Suppressor macrophage treated with lipopolysaccharide for 4 hours (primary cell): ENCODE data around the gene NSDHL.
A peak's percentile ranks its signal among the peaks of the same experiment; 100 is the strongest.
"Not testable (repeated sequence)": the region's sequence is repeated elsewhere in the genome, so short reads cannot be mapped to it uniquely, and the experiment has no call there.

Experiments
- DNase-seq: peaks from one replicate; pipeline ENCODE4 v3.0.0-alpha.2; 2020

Gene NSDHL

GRCh38 chrX:152830312-152831305, at the start of gene NSDHL, which contains the start of gene CETN2:
Gene NSDHL, plus strand, starts transcription at chrX:152831063. Its CDS starts 15,262 bp downstream, at chrX:152846325.
Gene CETN2, minus strand, starts transcription at chrX:152830757. Its CDS starts 47 bp downstream, at chrX:152830710.
- peak; percentile 93 for DNase-seq

DNA sequence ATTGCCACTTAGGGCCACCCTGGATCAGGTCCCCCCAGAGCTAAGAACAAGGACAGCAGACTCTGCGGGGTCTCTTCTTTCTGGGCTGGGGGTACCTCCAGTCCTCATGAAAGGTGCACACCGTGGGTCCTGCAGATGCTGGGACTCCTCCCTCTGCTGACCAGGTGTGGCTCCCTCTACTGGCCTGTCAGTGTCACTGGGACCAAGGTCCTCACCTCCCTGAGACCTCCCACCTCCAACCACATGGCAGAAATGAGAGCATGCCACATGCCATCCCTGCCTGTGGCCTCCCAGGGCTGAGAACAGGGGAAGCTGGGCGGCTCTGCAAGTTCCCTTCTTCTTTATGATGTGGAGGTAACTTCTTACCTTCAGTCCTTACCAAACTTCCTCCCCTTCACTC, 43.8 kb upstream of the NSDHL start:
- not testable (repeated sequence) for DNase-seq

- DNase-seq: no peak
These were observed 31.9 kb upstream of the NSDHL start for GRCh38 chrX:152798945-152799344.

DNA sequence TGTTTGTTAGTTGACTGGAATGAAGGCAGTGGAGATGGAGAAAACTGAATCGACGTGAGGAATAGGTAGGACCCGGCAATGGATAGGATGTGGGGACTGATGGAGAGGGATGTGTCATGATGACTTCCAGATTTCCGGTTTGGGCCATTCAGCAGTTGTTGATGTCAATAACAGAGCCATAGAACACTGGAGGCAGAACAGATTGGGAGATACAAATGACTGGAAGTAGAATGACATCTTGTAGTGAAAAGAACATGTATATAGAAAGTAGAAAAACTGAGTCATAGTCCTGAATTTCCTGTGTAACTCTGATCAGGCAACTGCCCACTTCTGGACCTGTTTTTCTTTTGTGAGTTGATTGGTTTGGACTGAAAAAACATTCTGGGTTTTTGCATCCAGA, 24.8 kb upstream of the NSDHL start:
- DNase-seq: no peak

DNA sequence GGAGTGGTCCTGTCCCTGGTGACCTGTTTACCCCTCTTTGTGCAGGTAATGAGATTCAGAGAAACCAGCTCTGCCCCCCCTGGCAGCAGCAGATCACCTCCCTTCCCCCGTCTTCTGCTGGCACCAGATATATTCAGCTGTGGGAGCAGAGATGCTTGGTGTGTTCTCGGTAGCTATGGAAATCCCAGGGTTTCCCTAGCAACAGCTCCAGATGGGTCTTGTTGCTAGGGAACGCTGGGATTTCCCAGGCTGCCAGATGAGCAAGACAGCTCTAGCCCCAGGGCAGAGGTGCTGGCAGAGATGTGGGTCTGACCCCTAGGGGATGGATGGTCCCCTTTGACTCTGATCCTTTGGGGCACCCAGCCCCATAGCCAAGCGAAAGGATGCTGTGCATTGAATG, 20.5 kb upstream of the NSDHL start:
- DNase-seq: no peak

- DNase-seq: no peak
These were observed 17.7 kb upstream of the NSDHL start for GRCh38 chrX:152813206-152813605.

DNA sequence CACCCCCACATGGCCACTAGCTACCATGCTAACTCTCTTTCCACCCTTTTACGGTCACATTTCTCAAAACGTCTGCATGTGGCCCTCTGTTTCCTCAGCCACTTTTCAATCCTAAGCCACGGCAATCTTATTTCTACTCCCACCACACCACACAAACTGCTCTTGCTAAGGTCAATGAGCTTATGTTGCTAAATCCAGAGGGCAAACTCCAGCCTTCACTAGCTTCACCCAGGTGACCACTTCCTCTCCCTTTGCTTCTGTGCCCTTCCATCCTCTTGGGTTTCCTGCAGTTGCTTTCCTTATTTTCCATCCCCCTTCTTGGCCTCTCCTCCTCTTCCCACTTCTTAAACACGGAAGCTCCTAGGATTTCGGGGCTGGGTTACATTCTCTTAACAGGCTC, 16.8 kb upstream of the NSDHL start:
- DNase-seq: no peak

GRCh38 chrX:152817078-152817764, 13.6 kb upstream of the NSDHL start:
- DNase-seq: peak; percentile 4

GRCh38 chrX:152818356-152818755, 12.5 kb upstream of the NSDHL start:
- no peak for DNase-seq

GRCh38 chrX:152819266-152819665, 11.6 kb upstream of the NSDHL start:
- DNase-seq: no peak

GRCh38 chrX:152819732-152820131, 11.1 kb upstream of the NSDHL start:
- DNase-seq: no peak

DNA sequence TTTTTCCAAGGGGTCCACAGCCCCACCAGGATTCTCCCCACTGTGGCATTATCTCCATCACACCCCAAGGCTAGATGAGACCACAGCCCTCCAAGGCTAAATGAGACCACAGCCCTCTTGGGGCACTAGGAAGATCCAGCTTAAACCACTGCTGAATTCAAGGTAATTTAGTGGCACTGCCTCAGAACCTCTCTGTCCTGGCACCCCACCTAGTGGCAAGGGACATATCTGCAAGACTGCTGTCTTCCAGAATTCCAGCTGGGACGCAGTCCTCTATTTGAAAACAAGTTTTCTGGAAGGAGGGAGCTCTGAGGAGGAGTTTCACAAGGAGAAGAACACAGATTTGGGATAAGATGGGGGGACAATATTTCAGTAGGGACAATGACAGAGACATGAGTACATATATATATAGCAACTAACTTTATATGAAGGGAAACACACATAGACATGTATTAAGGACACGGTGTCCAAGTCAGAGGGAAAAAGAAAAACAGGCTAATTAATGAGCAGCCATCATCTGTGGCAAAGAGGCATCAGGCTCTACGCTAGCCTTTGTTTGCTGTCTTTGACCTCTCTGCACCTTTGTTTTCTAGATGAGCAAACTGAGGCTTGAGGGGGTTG, 9.6 kb upstream of the NSDHL start:
- peak; percentile 21 for DNase-seq

DNA sequence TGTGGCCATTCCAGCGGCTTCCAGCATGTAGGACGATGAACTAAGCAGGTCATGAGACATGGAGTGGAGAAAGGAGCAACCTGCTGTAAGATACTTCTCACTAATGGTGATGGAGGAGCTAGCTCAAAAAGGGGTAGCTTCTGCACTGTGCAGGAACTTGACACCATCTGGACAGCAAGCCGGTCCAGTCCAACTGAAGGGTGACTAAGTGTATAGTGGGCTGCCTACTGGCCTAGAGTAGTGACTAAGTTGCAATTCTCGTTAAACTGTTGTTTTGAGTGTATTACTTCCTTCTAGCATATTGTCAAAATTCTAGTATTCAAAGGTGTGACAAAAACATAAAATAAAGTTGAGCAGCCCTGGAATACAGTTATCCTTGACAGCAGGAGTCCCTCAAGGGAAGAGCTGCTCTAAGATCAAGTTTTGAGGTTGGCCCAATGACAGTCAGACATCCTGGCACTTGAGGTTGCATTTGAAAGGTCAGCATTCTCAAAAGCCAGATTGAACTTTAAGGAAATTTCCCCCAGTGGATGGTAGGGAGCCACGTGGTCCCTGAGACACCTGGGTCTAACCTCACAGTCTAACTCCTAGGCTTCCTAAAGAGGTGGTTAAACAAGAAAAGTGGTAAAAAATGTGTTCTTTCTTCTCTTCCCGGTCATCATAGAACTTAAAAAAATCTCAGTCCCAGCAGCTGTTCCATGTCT, 8.3 kb upstream of the NSDHL start:
- no peak for DNase-seq

DNA sequence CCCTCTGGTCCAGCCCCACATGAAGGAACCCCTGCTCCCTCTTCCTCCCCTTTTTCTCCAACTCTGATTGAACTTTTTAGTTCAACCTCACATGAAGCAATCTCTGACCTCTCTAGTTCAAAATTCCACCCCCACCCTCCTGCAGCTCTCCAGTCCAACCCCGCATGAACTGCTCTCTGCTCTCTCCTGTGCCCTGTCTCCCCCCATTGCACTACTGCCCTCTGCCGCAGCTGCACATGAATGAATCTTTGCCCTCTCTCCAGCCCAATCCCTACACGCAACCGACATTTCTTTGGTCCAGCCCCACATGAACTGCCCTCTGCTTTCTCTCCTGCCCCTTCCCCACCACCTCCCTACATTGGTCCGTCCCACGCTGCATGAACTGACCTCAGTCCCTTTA, 7.2 kb upstream of the NSDHL start:
- DNase-seq: no peak

- no peak for DNase-seq
These were observed 6.0 kb upstream of the NSDHL start for GRCh38 chrX:152824841-152825374.

DNA sequence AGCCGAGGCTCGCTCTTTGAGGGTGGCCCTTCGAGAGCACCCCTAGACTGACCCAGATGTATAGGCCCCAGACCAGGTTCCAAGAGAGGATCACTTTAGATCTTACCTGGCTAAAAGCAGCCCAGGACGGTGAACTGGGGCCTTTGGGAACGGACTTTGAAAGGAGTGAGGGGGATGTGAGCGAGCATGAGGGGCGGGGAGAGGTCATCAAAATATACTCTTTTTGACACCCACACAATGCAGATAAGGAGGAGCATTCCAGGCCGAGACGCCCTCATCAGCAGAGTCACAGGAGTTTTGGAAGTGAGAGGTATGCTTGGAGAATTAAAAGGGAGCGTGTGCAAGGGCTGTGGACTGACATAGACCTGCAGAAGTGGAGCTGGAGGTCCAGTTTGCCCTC, 528 bp downstream of the NSDHL start:
- no peak for DNase-seq

DNA sequence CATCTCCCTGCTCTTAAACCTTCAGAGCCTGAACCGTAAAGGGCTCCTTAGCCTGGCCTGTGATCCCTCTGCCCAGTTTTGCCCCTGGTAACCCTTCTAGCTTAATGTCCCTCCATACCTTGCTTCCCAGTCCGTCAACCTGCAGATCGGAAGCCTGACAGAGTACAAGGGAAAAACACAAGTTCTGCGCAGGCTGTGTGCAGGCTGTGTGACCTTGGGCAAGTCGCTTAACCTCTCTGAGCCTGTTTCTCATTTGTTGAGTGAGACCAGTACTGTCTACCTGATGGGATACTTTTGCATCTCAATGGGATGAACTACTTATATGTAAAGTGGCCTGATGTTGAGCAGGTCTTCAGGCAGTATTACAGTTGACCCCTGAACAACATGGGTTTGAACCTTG, 1.7 kb downstream of the NSDHL start:
- DNase-seq: no peak

DNA sequence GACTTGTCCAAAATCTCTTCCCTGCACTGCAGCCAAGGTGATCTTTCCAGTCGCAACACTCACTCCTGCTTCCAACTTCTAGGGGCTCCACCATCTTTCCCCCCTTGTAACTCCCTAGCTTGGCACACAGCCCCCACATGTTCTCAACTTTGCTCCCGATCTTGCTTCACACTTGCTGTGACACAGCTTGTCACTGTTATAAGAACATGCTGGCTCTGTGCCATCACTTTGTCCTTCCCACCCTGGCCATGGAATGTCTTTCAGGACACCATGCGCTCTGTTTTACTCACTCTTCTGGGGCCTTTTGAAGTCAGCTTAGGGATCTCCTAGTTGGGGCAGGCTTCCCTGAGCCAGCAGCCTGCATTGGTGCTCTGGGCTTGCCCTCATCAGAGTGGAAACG, 2.5 kb downstream of the NSDHL start:
- no peak for DNase-seq

DNA sequence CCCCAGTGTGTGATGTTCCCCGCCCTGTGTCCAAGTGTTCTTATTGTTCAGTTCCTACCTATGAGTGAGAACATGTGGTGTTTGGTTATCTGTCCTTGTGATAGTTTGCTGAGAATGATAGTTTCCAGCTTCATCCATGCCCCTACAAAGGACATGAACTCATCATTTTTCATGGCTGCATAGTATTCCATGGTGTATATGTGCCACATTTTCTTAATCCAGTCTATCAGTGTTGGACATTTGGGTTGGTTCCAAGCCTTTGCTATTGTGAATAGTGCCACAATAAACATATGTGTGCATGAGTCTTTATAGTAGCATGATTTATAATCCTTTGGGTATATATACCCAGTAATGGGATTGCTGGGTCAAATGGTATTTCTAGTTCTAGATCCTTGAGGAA, 4.6 kb downstream of the NSDHL start:
- not testable (repeated sequence) for DNase-seq

- no peak for DNase-seq
These were observed 12.0 kb downstream of the NSDHL start for GRCh38 chrX:152842772-152843338.

- DNase-seq: no peak
These were observed 13.0 kb downstream of the NSDHL start for GRCh38 chrX:152843852-152844251.

DNA sequence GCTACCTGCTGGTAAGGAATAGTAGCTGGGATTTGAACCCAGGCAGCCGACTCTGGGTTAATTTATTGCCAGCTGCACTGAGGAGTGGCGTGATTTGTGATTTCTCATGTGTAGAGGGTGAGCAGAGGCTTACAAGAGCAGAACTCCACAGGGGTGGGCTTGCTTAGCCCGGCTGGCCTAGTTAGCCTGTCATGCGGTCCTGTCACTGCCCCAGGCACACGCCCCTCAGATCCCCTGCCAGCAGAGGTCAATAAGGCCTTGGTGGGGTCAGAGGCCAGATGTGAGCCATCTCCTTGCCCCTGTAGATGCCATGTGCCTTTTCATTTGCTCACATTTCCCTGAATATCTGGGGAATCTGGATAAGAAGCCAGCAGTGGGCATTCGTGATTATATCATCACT, 13.4 kb downstream of the NSDHL start:
- DNase-seq: no peak
